Measurements from ENCODE around the gene RAB7A. TPM values are rescaled to one million over a fixed set of nuclear protein-coding genes. Genes with fewer than 3 reads are reported as not detected.

RAB7A gene
- total and polyA plus RNA-seq, 2 experiments from 2014 or later = 89.8 to 156 TPM

DNA sequence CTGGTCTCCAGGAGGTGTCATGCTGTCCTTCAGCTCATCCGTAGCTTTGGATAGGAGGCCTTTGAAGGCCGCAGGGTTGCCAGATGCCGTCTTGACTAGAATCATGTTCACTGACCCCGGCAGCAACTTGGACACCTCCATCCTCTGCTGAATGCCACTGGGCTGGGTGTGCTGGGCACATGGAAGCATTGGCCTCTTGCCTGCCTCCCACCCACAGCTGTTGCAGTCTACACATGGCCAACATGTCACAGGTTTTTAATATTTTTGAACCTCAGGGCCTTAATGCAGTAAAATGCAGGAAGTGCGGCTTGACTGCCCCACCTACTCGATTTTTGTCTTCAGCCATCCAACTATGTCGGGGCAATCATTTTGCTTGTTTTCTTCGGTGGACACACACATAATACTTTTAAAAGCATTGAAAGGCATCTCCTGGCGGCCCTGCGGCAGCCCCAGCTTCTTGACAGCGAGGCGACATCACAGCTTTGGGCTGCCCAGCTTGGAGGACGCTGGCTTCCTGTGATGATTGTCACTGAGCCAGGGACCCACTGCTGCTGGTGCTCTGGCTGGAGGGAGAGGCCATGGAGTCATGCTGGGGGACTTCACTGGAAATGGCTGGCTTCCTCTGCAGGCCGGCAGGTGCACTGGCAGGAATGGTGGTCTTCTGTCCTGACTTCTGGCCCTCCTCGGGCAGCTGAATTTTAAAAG is 121.8 kb downstream of the RAB7A start:
- peaks cover 11% of the 10 kb centered on the region for H3K27me3 Mint-ChIP-seq (ENCODE audit: insufficient read depth, low read depth, poor library complexity)

DNA sequence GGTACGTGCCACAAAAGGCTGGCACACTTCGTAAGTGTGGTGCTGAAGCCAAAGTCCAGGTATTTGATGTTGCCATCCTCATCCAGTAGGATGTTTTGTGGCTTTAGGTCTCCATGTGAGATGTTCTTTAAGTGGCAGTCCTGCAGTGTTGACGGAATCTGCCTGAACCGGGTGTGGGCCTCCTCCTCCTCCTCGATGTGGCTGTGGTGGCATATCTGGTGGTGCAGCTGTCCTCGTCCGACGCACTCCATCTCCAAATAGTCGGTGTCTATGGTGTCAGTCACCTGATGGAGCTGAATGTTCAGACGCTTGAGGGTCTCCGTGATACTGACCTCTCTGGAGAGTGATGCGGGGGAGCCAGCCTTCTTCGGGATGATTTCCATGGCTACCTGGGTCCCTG is 123.0 kb downstream of the RAB7A start:
- no peak for DNase-seq (ENCODE audit: low spot score)
- Histone ChIP-seq H2AFZ (no peak overlapping the region), H3K9me2 (ENCODE audit: insufficient read depth) (no peaks in the 10 kb centered on the region), H3K27ac (ENCODE audit: low read depth) (no peak overlapping the region), H3K4me3 (no peak overlapping the region), H3F3A (replicated peaks; ENCODE audit: low read depth) (0 out of 2 replicates have a peak, but pooled peaks cover 3% of the 10 kb centered on the region), H3K4me2 (no peak overlapping the region), H3K4me1 (ENCODE audit: insufficient read depth) (peaks cover 14% of the 10 kb centered on the region; the same call in 1 of the 2 replicates), H3K79me2 (replicated peaks; ENCODE audit: insufficient read depth) (no peaks in the 10 kb centered on the region), H3K36me3 (ENCODE audit: insufficient read depth) (no peaks in the 10 kb centered on the region), H3K27me3 (ENCODE audit: insufficient read depth) (no peaks in the 10 kb centered on the region), H4K20me1 (replicated peaks; ENCODE audit: insufficient read depth) (no peaks in the 10 kb centered on the region)
- Mint-ChIP-seq H3K9me3 (peaks cover 20% of the 10 kb centered on the region), H3K27ac (no peak overlapping the region), H3K4me1 (peaks cover 19% of the 10 kb centered on the region), H3K4me3 (no peak overlapping the region), H3K36me3 (ENCODE audit: low read depth) (peaks cover 3% of the 10 kb centered on the region), H3K27me3 (ENCODE audit: insufficient read depth, low read depth, poor library complexity) (peaks cover 9% of the 10 kb centered on the region)
- no peak for ATAC-seq
- TF ChIP-seq ZNF114 (CRISPR knock-in tag; IDR thresholded peaks at IDR 0.05) (no peak), EZH2phosphoT487 (IDR thresholded peaks at IDR 0.05; ENCODE audit: unreplicated experiment) (no peak), POLR2AphosphoS5 (IDR thresholded peaks at IDR 0.05; ENCODE audit: low read depth) (no peak), NANOG (IDR thresholded peaks at IDR 0.05; ENCODE audit: borderline replicate concordance) (no peak), ZNF331 (CRISPR knock-in tag; IDR thresholded peaks at IDR 0.05; ENCODE audit: low read depth) (no peak), EZH2 (IDR thresholded peaks at IDR 0.05; ENCODE audit: low read depth, unreplicated experiment) (no peak), CREB1 (CRISPR knock-in tag; IDR thresholded peaks at IDR 0.05; ENCODE audit: low read depth) (no peak)
- TF ChIP-seq, protein P1, sequence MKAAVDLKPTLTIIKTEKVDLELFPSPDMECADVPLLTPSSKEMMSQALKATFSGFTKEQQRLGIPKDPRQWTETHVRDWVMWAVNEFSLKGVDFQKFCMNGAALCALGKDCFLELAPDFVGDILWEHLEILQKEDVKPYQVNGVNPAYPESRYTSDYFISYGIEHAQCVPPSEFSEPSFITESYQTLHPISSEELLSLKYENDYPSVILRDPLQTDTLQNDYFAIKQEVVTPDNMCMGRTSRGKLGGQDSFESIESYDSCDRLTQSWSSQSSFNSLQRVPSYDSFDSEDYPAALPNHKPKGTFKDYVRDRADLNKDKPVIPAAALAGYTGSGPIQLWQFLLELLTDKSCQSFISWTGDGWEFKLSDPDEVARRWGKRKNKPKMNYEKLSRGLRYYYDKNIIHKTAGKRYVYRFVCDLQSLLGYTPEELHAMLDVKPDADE (IDR thresholded peaks at IDR 0.05) = no peak
- TF ChIP-seq, protein P2, sequence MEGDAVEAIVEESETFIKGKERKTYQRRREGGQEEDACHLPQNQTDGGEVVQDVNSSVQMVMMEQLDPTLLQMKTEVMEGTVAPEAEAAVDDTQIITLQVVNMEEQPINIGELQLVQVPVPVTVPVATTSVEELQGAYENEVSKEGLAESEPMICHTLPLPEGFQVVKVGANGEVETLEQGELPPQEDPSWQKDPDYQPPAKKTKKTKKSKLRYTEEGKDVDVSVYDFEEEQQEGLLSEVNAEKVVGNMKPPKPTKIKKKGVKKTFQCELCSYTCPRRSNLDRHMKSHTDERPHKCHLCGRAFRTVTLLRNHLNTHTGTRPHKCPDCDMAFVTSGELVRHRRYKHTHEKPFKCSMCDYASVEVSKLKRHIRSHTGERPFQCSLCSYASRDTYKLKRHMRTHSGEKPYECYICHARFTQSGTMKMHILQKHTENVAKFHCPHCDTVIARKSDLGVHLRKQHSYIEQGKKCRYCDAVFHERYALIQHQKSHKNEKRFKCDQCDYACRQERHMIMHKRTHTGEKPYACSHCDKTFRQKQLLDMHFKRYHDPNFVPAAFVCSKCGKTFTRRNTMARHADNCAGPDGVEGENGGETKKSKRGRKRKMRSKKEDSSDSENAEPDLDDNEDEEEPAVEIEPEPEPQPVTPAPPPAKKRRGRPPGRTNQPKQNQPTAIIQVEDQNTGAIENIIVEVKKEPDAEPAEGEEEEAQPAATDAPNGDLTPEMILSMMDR (conservative IDR thresholded peaks at IDR 0.05; ENCODE audit: low read depth in 2 of 2) = no peak
- TF ChIP-seq, protein P3, sequence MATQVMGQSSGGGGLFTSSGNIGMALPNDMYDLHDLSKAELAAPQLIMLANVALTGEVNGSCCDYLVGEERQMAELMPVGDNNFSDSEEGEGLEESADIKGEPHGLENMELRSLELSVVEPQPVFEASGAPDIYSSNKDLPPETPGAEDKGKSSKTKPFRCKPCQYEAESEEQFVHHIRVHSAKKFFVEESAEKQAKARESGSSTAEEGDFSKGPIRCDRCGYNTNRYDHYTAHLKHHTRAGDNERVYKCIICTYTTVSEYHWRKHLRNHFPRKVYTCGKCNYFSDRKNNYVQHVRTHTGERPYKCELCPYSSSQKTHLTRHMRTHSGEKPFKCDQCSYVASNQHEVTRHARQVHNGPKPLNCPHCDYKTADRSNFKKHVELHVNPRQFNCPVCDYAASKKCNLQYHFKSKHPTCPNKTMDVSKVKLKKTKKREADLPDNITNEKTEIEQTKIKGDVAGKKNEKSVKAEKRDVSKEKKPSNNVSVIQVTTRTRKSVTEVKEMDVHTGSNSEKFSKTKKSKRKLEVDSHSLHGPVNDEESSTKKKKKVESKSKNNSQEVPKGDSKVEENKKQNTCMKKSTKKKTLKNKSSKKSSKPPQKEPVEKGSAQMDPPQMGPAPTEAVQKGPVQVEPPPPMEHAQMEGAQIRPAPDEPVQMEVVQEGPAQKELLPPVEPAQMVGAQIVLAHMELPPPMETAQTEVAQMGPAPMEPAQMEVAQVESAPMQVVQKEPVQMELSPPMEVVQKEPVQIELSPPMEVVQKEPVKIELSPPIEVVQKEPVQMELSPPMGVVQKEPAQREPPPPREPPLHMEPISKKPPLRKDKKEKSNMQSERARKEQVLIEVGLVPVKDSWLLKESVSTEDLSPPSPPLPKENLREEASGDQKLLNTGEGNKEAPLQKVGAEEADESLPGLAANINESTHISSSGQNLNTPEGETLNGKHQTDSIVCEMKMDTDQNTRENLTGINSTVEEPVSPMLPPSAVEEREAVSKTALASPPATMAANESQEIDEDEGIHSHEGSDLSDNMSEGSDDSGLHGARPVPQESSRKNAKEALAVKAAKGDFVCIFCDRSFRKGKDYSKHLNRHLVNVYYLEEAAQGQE (IDR thresholded peaks at IDR 0.05; ENCODE audit: unreplicated experiment) = no peak

More for the DNA sequence above, 121.8 kb downstream of the RAB7A start:
- peaks cover 14% of the 10 kb centered on the region; the same call in 1 of the 2 replicates for H3K4me1 ChIP-seq (ENCODE audit: insufficient read depth)
- H2AFZ ChIP-seq = no peak overlapping the region
- DNase-seq (ENCODE audit: low spot score) (no peak), ATAC-seq (no peak)
- Mint-ChIP-seq H3K4me1 (peaks cover 19% of the 10 kb centered on the region), H3K27ac (no peak overlapping the region), H3K4me3 (no peak overlapping the region), H3K9me3 (peaks cover 9% of the 10 kb centered on the region; the same call in 1 of the 3 replicates), H3K36me3 (ENCODE audit: low read depth) (no peaks in the 10 kb centered on the region)
- no peaks in the 10 kb centered on the region for H3K9me2 ChIP-seq (ENCODE audit: insufficient read depth)
- no peak overlapping the region for H3K27ac ChIP-seq (ENCODE audit: low read depth)
- no peaks in the 10 kb centered on the region for H3K36me3 ChIP-seq (ENCODE audit: insufficient read depth)
- H3K27me3 ChIP-seq (ENCODE audit: insufficient read depth) = no peaks in the 10 kb centered on the region
- H3K4me2 ChIP-seq = no peak overlapping the region
- no peak overlapping the region for H3K4me3 ChIP-seq
- H4K20me1 ChIP-seq (replicated peaks; ENCODE audit: insufficient read depth) = no peaks in the 10 kb centered on the region
- no peaks in the 10 kb centered on the region for H3K79me2 ChIP-seq (replicated peaks; ENCODE audit: insufficient read depth)
- TF ChIP-seq ZNF331 (CRISPR knock-in tag; IDR thresholded peaks at IDR 0.05; ENCODE audit: low read depth) = no peak
- TF ChIP-seq CREB1 (CRISPR knock-in tag; IDR thresholded peaks at IDR 0.05; ENCODE audit: low read depth) = no peak
- TF ChIP-seq EZH2phosphoT487 (IDR thresholded peaks at IDR 0.05; ENCODE audit: unreplicated experiment) = no peak
- H3F3A ChIP-seq (replicated peaks; ENCODE audit: low read depth) = 0 out of 2 replicates have a peak, but pooled peaks cover 3% of the 10 kb centered on the region
